ENCODE measurements around the gene TIGAR. TPM values are rescaled to one million over a fixed set of nuclear protein-coding genes. Genes with fewer than 3 reads are reported as not detected.

The TIGAR gene
- total and polyA plus RNA-seq, 2 of the 8 experiments (the other 6 are each of a cell fraction or from before 2014, with no cell fraction given) = 3.8 to 26.4 TPM

GRCh38 chr12:4395818-4396217 lies 74.8 kb downstream of the TIGAR start (continued):
- TF ChIP-seq ATF2 (IDR thresholded peaks at IDR 0.05; ENCODE audit: low read length) (no peak), NANOG (IDR thresholded peaks at IDR 0.05; ENCODE audit: insufficient read depth, low read depth, low read length, poor library complexity, severe bottlenecking) (no peak), ASH2L (IDR thresholded peaks at IDR 0.05; ENCODE audit: low read length) (no peak), RAD21 (IDR thresholded peaks at IDR 0.05 in 1 of 2, conservative IDR thresholded peaks at IDR 0.05 in 1 of 2; ENCODE audit: low read depth in 2 of 2, low read length in 2 of 2) (no peak), PHF8 (conservative IDR thresholded peaks at IDR 0.05; ENCODE audit: low read depth, low read length) (no peak), CTBP2 (IDR thresholded peaks at IDR 0.05; ENCODE audit: borderline replicate concordance, insufficient read depth, insufficient read length, low read length) (no peak)
